ENCODE measurements around the gene PHACTR1. TPM values are rescaled to one million over a fixed set of nuclear protein-coding genes. Genes with fewer than 3 reads are reported as not detected.

Gene PHACTR1
- polyA plus RNA-seq, 1 donor, result 5.8 TPM

GRCh38 chr6:13165502-13166172 lies 449.1 kb downstream of the PHACTR1 start:
- no peak for DNase-seq

GRCh38 chr6:13166269-13166668 lies 449.7 kb downstream of the PHACTR1 start:
- DNase-seq, result no peak

- DNase-seq, result no peak
Measured at GRCh38 chr6:13166916-13167315, 450.3 kb downstream of the PHACTR1 start.

- no peak for DNase-seq
Measured at GRCh38 chr6:13172291-13172690, 455.7 kb downstream of the PHACTR1 start.

GRCh38 chr6:13175087-13175486 lies 458.5 kb downstream of the PHACTR1 start:
- no peak for DNase-seq

- DNase-seq, result no peak
Measured at GRCh38 chr6:13175759-13176158, 459.2 kb downstream of the PHACTR1 start.

GRCh38 chr6:13177664-13178063 lies 461.1 kb downstream of the PHACTR1 start:
- DNase-seq, result no peak

GRCh38 chr6:13178107-13178506 lies 461.5 kb downstream of the PHACTR1 start:
- DNase-seq, result no peak

- no peak for DNase-seq
Measured at GRCh38 chr6:13180538-13180937, 464.0 kb downstream of the PHACTR1 start.

GRCh38 chr6:13181393-13181792 lies 464.8 kb downstream of the PHACTR1 start:
- no peak for DNase-seq

- no peak for DNase-seq
Measured at GRCh38 chr6:13183415-13184088, 467.0 kb downstream of the PHACTR1 start.

GRCh38 chr6:13184089-13184468 lies 467.5 kb downstream of the PHACTR1 start:
- DNase-seq, result no peak

GRCh38 chr6:13184547-13184946 lies 468.0 kb downstream of the PHACTR1 start:
- DNase-seq, result no peak

- DNase-seq, result no peak
Measured at GRCh38 chr6:13186861-13187260, 470.3 kb downstream of the PHACTR1 start.

- no peak for DNase-seq
Measured at GRCh38 chr6:13187692-13188091, 471.1 kb downstream of the PHACTR1 start.

- DNase-seq, result no peak
Measured at GRCh38 chr6:13188306-13188705, 471.7 kb downstream of the PHACTR1 start.

GRCh38 chr6:13189710-13190109 lies 473.1 kb downstream of the PHACTR1 start:
- DNase-seq, result no peak

GRCh38 chr6:13190376-13190775 lies 473.8 kb downstream of the PHACTR1 start:
- no peak for DNase-seq

GRCh38 chr6:13191461-13191860 lies 474.9 kb downstream of the PHACTR1 start:
- no peak for DNase-seq

- DNase-seq, result peak; percentile 36
Measured at GRCh38 chr6:13194852-13195251, 478.3 kb downstream of the PHACTR1 start.

- no peak for DNase-seq
Measured at GRCh38 chr6:13195803-13196202, 479.2 kb downstream of the PHACTR1 start.

- DNase-seq, result no peak
Measured at GRCh38 chr6:13198168-13198567, 481.6 kb downstream of the PHACTR1 start.

- no peak for DNase-seq
Measured at GRCh38 chr6:13201336-13201735, 484.8 kb downstream of the PHACTR1 start.

GRCh38 chr6:13203145-13203544 lies 486.6 kb downstream of the PHACTR1 start:
- DNase-seq, result no peak
